ENCODE measurements around the gene MLPH.
A peak's percentile ranks its signal among the peaks of the same experiment; 100 is the strongest.

The MLPH gene

DNA sequence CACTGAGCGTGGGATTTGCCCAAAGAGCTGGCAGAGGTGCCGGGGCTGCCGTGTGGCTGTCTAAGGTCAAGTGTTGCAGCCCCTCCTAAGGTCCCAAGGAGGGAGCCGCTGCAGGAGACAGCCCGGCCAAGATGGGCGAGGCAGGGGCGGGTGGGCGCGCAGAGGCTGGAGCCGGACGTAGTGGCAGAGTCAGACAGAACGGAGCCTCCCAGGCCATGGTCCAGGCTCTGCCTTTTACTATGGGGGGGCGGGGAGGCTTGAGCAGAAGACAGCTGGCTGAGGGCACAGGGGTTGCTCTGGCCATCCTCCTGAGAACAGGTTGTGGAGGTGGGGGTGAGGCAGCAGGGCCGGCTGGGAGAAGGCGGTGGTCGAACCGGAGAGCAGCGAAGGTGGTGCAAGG is 51.9 kb downstream of the MLPH start:
- no peak for TF ChIP-seq CTCF (IDR thresholded peaks at IDR 0.05; ENCODE audit: low read length, missing control alignments)
- no peak for DNase-seq (ENCODE audit: low read depth)
- H3K4me3 ChIP-seq (replicated peaks; ENCODE audit: low read depth, low read length): no peak overlapping the region

GRCh38 chr2:237539681-237540080 is 52.6 kb downstream of the MLPH start:
- no peak overlapping the region for H3K4me3 ChIP-seq (replicated peaks; ENCODE audit: low read depth, low read length)
- DNase-seq (ENCODE audit: low read depth): no peak
- no peak for TF ChIP-seq CTCF (IDR thresholded peaks at IDR 0.05; ENCODE audit: low read length, missing control alignments)

- DNase-seq (ENCODE audit: low read depth): no peak
Observed at GRCh38 chr2:237540223-237540775, 53.2 kb downstream of the MLPH start.

GRCh38 chr2:237540823-237541222 is 53.8 kb downstream of the MLPH start:
- no peak overlapping the region for H3K4me3 ChIP-seq (replicated peaks; ENCODE audit: low read depth, low read length)
- DNase-seq (ENCODE audit: low read depth): peak; percentile 46
- no peak for TF ChIP-seq CTCF (IDR thresholded peaks at IDR 0.05; ENCODE audit: low read length, missing control alignments)

More at GRCh38 chr2:237540223-237540775, 53.2 kb downstream of the MLPH start:
- no peak for TF ChIP-seq CTCF (IDR thresholded peaks at IDR 0.05; ENCODE audit: low read length, missing control alignments)
- H3K4me3 ChIP-seq (replicated peaks; ENCODE audit: low read depth, low read length): no peak overlapping the region

- no peak for TF ChIP-seq CTCF (IDR thresholded peaks at IDR 0.05; ENCODE audit: low read length, missing control alignments)
- DNase-seq (ENCODE audit: low read depth): no peak
- no peak overlapping the region for H3K4me3 ChIP-seq (replicated peaks; ENCODE audit: low read depth, low read length)
Observed at GRCh38 chr2:237541243-237541642, 54.2 kb downstream of the MLPH start.

DNA sequence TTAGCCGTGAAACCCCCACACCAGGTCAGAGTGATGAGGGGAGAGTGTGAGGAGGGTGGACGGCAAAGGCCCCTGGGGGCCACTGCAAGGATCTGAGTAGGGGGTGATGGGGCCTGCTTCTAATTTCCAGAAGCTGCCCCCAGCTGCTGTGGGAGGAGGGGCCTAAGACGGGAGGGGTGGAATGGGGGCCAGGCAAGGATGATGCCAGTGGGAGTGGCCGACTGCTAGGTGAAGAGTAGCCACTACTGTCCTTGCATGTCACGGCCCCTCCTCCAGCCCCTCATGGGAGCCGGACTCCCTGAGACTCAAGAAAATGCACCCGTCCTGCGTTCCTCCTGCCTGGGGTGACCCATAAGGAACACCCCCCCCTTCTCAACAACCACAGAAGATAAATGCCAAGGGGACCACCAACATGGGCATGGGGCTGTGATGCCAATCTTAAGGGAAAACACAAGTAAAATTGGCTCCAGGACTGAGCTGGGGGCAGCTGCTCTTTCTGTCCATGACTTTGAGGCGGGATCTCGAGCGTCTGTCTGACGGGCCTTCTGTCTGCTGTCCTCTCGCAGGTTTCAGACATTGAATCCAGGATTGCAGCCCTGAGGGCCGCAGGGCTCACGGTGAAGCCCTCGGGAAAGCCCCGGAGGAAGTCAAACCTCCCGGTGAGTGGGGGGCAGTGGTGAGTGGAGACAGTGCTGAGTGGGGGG is 55.1 kb downstream of the MLPH start:
- no peak overlapping the region for H3K4me3 ChIP-seq (replicated peaks; ENCODE audit: low read depth, low read length)
- no peak for DNase-seq (ENCODE audit: low read depth)
- TF ChIP-seq CTCF (IDR thresholded peaks at IDR 0.05; ENCODE audit: low read length, missing control alignments): no peak

Data from fibroblast of pulmonary artery (primary cell).